Ecto neural progenitor cell (in vitro differentiated cells): ENCODE data around the gene LRCOL1.

Experiments used
- DNase-seq: peaks from one replicate; pipeline ENCODE4 v3.0.0-alpha.2; 2018; ENCODE audit warnings: low spot score

LRCOL1 gene

DNA sequence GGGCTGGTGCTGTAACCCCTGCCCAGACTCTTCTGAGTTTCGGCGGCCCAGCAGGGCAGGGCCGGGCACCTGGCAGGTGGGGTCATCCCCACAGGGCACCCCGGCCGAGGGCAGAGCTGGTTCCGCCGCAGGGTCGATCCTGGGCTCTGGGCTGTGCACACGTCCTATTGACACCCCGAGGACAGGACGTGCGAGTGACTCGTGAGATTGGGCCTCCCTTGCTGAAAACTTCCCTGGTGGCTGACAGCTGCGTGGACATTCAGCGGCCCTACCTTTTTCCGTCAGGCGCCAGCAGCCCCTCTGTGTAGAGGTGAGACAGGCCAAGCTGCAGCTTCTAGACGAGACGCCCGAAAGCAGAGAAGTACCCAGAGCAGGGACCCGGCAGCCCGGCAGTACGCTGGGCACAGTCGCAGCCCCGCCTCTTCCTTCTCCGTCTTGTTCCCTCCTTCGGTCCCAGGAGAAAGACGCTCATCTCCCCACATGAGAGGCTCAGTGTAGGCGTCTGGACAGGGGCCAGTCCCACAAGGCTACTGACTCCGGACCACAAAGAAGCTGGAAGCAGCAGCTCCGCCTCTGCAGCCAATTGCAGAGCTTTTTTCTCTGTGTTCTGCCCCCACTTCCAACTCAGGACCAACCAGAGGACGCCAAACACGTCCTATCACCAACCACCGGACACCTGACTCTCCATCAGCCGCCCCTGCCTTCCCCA lies at the start of gene LRCOL1:
Gene LRCOL1, minus strand, starts transcription at position 532 of the 709 bp plus-strand sequence. CDS start 4,331 bp downstream, outside the sequence.
- DNase-seq, result peak; percentile 56

DNA sequence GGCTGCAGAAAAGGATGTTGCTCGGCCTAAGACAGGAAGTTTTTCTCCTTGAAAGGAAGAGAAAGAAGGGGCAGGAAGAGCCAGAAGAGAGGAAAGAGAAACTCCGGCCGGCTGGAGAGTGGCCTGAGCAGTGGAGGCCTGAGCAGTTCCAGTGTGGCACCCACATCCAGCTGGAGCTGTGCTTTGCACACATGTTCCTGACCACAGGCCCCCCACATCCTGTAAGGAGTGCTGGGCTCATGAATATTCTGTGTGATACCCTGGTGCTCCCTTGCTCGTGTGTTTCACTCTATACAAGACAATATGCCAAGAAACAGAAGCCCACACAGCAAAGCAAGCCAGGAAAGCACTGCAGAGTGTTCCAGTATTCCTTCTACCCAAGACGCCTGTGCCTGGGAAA lies 49.7 kb upstream of the LRCOL1 start:
- DNase-seq, result no peak

DNA sequence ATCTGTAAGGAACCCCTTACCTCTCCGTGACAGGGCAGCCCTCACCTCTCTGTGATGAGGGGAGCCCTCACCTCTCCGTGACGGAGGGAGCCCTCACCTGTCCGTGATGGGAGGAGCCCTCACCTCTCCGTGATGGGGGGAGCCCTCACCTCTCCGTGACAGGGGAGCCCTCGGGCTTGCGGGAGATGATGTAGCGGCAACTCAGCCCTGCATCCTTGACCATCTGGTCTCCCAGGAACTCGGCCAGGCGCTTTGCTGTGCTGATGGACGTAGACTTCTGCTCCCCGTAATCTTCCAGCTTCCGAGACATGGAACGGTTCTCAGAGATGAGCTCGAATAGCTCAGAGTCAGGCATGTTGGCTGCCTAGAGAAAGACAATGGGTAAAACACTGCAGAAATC lies 48.8 kb upstream of the LRCOL1 start:
- DNase-seq, result no peak

DNA sequence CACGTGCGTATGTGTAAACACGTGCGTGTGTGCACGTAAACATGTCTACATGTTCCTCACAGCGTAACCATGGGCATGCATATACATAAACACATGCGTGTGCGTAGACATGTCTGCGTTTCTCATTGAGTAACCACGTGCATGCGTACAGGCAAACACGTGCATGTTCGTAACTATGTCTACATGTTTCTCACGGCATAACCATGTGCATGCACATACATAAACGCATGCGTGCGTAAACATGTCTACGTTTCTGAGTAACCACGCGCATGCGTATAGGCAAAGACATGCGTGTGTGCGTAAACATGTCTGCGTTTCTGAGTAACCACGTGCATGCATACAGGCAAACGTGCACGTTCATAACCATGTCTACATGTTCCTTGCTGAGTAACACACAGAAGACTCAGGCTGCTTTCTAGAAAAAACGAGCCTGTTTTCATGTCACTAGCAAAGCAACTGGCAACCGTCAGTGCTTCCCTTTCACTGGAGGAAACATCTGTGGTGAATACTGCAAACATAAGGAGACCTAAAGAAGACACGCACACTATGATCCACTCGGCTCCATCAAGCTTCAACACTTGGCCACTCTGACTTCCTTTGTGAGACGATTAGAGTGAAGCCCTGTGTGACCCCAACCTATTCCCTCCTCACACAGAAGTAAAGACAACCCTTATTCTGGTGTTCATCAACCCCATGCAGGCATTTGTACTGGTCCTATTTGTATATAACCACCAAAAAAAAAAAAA lies 47.9 kb upstream of the LRCOL1 start:
- DNase-seq, result no peak

DNA sequence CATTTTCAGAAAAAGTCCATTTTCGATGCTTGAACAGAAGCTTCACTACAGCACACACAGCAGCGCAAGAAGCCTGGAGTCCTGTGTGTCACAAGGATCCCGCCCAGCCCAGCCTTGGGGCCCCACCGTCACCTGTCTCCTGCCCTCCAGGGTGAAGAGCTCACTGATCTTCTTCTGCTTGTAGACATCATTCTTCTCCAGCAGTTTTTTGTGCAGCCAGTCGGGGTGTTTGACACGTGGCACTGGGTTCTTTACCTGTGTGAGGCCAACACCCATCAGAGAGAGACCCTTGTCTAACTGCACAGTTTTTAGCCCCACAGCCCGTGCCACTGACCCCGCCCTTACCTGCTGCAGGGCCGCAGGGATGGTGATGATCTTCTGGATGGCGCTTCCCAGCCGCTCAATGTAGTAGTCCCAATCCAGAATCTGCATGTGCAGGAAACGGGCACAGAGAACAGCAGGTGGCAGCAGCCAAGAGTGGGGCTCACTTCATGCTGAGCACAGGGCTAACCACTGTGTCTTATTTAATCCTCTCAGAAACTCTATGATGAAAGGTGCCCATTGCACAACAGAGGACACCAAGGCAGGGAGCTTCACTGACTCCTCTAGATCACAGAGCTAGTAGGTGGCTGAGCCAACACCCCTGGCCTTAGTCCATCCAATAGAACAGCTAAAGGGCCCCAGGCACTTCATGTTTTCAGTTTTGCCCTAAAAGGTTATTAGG lies 46.8 kb upstream of the LRCOL1 start:
- DNase-seq, result no peak

DNA sequence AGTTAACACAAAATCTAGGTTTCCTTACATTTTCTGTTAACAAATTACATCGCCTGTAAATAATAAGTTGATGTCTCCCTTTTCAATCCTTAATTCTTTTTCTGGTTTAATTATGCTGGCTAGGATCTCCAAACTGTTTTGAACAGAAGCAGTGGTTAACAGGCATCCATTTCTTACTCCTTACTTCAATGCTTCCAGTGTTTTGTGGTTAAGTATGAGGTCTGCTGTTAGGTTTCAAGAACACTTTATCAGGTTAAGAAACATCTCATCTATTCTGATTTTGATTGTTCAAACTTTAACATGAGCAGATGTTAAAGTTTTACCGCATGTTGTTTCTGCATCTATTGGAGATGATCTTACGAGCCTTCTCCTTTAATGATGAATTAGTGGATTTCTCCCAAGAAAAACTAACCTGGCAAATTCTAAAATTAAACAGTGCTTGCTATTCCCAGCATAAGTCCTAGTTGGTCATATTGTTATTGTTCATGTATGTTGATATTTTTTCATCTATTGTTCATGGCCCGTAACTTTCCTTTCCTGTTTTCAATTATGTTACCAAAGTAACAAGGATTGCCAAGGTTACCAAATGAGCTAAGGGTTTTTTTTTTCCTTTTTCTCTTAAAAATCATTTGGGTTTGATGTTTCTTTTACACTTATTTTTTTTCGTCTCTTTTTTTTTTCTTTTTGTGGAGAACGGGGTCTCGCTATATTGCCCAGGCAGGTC lies 43.3 kb upstream of the LRCOL1 start:
- no peak for DNase-seq

DNA sequence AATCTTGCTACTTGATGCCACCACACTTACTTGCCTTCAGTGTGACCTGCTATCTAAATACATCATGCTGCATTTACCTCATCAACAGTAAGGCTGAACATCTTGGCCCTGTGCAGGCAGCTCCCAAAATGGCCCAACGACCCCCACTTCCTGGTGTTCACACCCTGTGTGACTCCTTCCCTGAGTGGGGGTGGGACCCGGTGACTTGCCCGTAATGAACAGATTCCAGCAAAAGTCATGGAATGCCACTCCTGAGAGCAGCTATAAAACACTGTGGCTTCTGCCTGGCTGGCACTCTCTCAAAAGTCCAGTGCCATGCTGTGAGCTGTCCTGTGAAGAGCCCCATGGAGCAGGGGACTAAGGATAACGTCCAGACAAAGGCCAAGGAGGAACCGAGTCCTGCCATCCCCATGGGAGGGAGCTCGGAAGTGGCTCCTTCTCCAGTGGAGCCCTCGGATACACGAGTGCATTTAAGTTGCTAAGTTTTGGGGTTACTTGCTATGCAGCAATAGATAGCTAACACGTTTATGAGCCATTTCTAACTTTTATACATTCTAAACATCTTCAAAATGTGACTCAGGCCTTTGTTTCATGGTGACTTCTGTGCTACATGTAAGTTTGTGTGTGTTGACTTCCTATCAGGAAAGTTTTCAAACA lies 41.2 kb upstream of the LRCOL1 start:
- DNase-seq, result no peak

DNA sequence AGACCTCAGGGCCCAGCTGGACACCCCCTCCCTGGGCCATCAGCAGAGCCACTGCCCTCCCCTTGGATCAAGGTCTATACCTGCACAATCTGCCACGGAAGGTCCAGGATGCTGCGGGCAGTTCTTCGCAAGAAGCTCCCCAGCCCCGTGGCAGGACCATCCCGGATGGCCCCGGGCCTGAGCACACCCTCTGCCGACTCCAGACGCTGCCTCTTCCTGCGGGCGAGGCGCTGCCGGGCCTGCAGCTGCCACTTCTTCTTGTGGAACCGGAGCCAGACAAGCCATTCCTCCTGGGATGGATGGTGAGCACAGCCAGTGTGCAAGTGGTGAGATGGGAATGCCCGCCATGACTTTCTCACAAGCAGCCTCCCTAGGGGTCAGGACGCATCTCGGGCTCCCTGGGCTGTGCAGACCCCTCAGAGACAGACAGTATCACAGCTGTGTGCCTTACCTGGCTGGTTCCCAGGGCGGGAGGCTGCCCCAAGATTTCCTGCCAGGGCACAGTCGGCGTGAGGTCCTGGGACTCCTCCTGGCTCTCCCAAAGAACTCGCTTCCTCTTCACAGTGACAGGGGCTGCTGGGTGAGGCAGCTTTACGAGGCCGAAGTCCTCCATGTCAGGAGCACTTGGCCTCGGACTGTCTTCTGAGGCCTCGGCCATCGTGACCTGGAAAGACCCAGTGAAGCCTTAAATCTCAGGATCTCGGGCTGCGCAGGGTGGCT lies 39.0 kb upstream of the LRCOL1 start:
- DNase-seq, result no peak

DNA sequence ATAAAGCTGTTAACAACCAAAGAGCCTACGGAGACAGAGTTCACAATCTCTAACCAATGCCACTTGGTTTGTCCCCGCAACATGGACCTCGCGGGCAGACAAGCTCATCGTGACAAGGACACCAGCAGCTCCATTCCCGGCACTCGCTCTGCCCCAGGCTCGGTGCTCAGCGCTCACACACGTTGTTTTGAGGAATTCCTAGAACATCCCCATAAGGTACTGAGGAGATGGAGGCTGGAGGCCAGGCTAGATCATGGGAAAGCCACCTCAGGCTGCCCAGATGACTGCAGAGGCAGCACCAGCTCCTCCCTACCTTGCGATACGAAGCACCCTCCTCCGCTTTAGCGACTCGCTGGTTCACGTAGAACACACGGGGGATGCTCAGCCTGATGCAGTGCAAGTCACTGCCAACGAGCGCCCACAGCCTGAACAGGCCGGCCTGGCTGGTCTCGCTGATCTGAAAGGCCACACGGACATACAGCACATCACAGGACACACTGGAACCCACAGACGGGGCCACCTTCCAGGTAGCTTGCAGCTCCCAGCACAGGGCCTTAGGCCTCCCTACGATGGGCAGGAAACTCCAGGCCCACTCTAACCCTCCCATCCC lies 38.3 kb upstream of the LRCOL1 start:
- no peak for DNase-seq

DNA sequence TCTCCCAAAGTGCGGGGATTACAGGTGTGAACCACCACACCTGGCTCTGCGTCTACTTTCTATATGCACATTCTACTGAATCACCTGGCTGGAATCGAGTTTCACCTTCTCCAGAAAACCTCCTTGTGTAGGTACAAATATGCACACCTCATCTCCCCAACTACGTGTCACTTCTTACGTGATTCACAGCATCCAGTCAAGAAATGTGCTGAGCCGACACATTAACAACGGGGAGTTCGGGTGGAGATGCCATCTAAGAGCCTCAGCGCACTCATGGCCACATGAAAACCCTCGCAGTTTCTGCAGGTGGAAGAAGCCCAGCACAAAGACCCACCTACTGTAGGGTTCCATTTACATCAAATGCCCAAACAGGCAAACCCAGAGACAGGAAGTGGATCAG lies 37.5 kb upstream of the LRCOL1 start:
- DNase-seq, result no peak

DNA sequence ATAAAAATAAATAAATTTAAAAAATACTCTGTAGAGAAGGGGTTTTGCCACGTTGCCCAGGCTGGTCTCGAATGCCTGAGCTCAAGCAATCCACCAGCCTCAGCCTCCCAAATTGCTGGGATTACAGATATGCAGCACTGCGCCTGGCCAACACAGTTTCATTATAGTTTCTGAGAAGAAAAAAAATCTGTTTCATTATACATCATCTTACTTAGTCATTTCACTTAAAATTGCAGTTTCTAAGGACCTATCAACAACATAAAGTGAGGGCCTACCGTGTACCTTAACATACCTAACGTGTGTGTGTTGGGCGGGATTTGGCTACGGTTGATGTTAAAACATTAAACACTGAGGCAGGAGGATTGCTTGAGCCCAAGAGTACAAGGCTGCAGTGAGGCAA lies 36.5 kb upstream of the LRCOL1 start:
- DNase-seq, result no peak

DNA sequence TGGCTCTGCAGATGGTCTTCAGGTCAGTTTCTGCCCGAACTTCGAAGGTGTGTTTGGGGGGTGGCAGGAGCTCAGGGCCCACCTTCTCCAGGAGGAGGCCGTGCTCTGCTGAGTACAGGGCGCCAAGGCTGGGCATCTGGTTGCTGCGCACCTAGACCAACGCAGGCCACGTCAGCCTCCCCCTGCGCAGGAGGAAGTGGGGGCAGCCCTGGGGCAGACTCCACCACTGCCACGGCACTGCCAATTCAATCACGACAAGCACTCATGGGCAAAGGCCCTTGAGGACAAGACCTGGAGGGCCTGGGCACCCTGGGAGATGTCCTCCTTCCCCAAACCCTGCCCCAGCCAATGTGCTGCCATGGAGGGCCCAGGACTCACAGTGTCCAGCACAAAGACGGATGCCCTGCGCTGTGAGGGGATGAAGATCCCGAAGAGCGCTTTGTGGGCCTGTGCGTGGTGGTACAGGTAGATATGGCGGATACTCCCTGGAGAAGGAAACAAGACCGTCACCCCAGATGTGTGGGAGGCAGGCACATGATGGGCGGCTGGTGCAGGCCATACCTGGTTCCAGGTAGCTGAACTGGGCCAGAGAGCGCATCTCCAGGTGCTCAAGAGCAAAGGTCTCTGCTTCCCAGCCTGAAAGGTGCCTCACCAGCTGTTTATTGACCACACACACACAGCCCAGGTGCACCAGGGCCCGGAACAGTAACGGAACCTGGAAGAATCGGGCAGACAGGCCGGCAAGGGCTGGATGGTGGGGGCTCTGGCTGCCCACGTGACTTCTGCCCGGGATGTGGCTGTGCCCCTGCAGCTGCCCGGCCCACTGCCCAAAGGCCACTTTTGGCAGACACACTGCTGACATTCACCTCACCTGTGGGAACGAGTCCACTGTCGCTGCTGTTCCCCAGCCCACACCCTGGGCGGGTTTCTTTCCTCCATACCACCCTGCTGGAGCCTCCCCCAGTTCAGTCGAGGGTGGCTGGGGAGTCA lies 32.8 kb upstream of the LRCOL1 start:
- DNase-seq, result no peak

DNA sequence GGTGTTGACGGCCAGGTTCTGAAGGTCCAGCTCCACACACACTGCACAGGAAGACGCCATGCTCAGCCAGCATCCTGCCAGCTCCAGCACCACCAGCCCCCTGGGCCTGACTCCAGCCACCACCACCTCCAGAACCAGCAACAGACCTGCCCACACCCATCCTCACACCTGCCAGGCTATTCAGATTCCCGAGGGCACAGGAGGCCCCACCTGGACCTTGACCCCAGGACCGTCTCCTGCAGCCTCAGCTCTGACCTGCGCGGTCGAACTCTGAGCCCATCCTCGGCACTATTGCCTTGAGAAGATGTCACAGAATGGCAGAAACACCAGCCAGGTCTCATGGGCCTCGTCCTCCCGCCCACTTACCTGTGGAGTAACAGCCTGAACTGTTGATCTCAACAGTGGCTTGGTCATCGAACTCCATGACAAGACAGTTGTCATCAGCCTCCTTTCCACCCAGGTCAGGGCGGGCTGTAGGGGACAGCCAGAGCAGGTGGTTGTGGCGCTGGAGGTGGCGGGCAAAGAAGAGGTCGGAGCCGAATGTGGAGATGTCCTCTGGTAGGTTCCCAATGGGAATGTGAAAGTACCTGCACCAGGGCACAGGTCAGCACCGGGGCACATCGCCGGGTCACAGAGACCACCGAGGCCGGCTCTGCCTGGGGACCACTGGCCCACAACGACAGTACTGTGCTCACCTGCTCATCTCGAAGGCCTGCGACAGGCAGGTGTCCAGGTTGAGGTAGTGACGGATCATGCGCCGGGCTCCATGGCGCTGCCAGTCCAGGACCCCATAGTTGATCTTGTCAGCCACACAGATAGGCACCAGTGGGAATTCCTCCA lies 31.6 kb upstream of the LRCOL1 start:
- DNase-seq, result no peak

DNA sequence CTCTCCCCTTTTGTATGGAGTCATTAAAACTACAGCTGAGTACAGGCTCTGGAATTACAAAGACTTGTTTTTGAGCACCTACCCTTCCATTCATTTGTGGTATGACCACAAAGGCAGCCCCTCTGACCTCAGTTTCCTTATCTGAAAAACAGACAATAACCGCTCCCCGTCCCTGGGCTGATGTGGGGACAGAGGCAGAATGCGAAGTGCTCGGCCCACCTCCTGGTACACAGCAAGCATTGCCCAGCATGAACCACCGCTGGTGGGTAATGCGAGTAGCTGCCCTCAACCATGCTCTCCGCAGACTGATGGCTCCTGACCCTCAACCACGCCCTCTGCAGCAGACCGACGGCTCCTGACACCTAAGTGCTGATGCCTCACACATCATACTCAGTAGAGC lies 30.6 kb upstream of the LRCOL1 start:
- no peak for DNase-seq

DNA sequence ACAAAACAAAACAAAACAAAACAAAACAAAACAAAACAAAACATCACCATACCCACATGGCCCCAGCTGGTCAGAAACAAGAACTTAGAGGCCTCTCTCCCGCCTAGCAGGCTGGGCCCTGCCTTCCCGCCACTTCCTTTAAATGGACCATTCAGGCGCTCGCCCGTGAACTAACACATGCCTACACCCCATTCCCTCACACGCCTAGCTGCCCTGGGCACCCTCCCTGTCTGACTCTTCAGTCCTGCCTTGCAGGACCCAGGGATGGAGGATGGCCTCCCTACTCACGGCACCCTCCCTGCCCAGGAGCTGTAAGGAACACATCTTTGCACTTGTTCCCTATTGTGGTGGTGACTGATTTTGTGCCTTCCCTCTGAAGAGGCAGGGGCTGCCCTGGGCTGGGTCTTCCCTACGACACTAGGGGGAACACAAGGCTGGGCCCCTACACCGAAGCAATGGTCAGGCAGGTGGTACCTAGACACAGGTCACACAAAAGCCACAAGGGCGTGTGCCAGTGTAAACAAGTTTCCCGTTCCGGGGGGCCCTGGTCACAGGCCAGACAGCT lies 29.7 kb upstream of the LRCOL1 start:
- DNase-seq, result no peak

DNA sequence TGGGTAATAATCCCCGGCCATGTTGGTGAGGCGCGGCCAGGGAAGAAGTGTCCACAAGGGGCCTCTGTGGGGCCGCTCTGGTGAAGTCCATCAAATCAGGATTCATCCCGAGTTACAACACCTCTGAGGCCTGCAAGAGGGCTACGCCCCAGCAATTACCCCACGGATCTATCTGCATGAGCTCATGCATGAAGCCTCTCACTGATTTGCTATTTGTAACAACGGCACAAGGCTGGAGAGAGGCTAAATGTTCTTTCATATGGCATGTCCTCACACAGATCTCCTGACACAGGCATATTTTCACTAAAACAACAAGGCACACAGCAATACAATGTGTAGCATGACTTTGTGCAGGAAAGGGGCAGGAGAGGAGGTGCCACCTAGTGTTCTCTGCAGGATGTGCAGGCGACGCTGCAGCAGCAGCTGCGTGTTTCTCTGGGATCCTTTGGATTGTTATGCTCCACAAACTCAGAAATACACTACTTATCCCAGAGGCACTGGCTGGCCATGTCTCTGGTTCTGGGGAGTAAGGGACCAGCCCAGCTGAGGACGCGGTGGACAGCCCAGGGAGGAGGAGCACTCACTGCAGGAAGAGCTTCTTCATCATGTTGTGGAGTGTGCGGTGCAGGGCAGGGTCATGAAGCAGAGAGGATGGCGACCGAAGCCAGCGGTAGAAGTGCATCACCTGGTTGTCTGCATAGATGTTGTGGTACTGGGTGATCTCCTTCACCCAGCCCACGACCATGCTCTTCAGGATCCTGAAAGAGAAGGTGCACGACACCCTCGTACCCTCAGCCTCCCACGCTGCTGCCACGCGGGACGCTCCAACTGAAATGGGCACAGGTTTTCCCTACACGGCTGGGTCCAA lies 28.4 kb upstream of the LRCOL1 start:
- no peak for DNase-seq

DNA sequence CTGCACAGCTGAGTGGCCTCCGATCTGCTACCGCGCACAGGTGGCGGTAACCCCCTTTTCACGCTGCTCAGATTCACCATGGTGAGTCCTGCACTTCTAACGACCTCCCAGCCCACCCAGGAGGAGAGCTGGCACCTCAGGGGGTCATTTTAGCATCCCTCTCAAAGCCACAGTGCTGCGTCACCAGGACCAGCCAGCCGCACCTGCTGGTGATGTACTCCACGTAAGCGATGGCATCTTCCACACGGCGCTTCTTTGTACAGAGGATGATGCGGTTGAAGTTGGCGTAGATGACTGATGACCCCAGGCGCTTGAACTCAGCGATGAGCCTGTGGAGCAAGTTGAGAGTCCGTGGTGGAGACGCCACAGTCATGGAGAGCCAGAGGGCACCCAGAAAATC lies 27.4 kb upstream of the LRCOL1 start:
- DNase-seq, result no peak
